Stimulated activated CD4-positive, alpha-beta T cell treated with anti-CD3 and anti-CD28 coated beads, Interleukin-4, amount 100 ng/mL, for 24 hours (primary cell): ENCODE measurements around the gene GPR63.
"Not testable (repeated sequence)": the region's sequence is repeated elsewhere in the genome, so short reads cannot be mapped to it uniquely, and the experiment has no call there.

Source experiments
- DNase-seq: peaks from one replicate; pipeline ENCODE4 v3.0.0-alpha.2; 2020

Gene GPR63, protein sequence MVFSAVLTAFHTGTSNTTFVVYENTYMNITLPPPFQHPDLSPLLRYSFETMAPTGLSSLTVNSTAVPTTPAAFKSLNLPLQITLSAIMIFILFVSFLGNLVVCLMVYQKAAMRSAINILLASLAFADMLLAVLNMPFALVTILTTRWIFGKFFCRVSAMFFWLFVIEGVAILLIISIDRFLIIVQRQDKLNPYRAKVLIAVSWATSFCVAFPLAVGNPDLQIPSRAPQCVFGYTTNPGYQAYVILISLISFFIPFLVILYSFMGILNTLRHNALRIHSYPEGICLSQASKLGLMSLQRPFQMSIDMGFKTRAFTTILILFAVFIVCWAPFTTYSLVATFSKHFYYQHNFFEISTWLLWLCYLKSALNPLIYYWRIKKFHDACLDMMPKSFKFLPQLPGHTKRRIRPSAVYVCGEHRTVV

DNA sequence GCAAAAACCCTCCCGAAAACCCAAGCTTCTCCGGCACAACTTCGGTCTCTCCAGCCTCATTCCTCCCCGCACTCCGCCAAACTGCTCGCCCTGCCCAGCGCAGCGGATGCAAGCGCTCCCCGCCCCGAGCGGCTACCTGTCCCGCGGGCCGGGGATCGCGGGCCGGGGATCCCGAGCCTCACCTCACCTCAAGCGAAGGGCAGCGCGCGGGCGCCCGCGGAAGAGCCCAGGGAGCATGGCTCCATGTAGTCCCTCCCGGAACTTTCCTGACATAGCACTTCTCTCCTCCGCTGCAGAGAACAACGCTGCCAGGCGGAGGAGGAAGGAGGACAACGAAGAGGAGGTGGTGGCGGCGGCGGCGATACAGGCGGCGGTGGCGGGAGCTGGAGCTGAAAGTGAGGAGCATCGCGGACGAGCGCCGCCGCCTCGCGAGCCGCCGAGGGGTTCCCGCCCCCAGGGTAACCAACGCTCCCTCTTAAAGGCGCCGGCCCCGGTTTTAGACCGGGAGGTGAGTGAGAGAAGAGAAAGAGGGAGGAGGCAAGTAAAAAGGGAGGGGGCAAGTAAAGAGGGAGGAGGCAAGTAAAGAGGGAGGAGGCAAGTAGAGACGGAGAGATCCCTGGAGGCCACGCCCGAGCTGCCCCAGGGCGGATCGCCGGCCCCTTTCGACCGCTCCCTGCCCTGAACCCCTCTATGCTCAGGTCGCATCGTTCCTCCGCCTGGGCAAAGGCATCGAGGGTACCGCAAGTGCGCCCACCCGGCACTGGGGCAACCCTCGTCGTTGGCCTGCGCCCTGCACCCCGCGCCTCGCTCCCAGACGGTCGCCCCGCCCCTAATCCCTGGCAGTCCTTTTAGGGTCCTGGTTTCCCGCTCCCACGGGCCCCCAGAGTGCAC is at the start of gene GPR63:
Gene GPR63, minus strand, starts transcription at position 397 of the 891 bp plus-strand sequence. CDS start 37,746 bp downstream, outside the sequence.
- DNase-seq: peak; percentile 67

DNA sequence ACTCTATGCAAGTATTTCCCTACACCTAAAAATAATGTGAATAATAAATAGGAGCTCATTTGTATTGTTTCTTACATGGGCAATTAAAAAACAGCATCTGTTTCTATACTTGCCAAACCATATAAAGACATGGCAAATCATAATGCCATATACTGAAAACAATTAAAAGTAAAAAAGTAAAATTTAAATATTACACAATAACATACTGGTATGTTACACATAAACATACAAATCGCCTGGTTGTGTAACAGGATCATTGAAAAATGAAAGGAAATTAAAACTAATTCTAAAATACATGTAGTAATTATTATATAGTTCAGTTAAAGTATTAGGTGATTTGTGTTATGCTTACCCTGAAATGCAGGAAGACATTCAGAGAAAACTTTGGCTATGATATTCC is 49.2 kb upstream of the GPR63 start:
- DNase-seq: no peak

DNA sequence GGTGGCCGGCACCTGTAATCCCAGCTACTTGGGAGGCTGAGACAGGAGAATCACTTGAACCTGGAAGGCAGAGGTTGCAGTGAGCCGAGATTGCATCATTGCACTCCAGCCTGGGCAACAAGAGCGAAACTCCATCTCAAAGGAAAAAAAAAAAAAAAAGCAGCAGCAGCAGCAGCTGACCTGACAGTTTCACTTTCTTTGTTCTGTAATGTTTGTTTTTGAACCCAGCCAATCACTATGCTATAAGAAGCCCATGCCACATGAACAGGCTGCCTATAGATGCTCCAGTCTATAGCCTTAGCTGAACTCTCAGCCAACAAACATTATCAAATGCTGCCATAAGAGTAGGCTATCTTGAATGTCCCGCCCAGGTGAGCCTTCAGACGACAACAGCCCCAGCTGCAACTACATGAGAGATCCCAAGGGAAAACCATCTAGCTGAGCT is 47.9 kb upstream of the GPR63 start:
- DNase-seq: not testable (repeated sequence)

DNA sequence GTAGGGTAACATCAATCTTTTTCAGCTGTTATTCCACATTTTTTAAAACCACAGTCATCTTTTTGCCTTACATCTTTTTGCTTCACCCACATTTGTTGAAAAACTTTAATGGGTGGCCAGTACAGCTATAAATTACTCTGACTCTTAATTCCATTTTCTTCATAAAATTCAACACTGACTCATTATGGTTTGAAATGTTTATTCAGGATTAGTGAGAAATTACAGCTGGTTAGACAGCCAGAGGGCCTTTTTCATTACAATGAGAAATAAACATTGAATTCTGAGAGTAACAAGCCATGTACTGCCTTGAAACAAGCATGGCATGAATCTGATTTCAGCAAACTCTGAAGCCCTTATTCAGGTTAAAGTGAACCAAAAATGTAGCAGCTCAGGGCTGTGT is 40.9 kb upstream of the GPR63 start:
- DNase-seq: no peak

DNA sequence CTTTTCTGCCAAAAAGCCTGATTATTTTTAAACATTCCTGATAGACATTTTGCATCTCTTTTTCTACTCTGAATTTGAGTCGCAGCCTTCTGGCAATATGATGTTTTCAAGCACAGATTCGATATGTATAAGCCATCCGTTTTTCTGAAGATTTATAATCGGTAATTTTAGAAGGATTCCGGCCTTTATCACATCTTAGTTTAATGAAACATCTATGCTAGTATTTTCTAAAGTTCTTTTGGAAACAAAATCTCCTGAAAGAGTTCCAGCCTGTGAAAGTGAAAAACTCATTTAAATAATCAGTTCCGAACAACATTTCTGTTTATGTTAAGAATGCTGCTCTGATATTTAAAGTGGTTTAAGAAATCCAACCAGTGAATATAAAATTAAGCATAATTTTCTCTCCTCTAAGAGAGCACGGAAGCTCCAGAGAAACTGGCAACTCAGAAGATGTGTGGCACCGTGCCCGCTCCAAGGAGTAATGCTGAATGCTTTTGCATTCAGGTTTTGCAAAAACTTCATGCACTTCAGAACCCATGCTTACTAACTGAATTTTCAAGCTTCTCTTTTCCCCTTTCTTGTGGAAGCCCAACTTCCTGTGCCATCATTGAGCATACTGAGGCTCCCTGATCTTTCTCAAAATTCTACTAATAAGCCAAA is 39.7 kb upstream of the GPR63 start:
- no peak for DNase-seq

DNA sequence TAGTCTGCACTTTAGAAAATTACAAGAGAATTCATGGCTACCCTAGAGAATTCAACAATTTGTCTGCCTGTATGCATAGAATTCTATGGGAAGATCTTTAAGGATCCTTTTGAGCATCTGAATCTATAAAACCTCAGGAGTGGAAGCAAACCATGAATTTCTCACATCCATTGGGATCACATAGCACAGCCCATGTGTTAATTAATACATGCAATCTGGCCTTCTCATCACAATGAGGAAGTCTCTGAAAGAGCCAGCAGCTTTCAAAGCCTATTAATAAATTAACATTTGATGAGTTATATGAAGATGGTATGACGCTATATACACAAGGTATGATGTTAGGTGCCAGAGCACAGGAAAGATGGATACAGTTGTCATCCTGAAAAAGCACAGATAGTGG is 35.7 kb upstream of the GPR63 start:
- no peak for DNase-seq

DNA sequence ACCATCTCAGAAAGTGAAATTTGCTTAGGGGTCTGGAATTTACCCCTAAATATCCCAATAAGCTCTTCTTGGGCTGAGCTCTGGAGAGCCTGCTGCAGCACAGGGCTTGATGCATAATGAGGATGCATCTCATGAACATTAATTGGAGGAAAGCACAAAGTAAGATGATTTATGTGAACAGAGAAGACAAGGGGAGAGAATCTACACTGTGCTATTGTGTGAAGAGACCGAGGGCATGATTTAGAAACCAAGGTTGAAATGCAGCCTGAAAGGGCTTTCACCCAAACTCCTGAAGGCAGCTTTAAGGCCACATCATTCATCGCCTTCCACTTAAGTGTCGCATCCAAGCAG is 27.8 kb upstream of the GPR63 start:
- no peak for DNase-seq

DNA sequence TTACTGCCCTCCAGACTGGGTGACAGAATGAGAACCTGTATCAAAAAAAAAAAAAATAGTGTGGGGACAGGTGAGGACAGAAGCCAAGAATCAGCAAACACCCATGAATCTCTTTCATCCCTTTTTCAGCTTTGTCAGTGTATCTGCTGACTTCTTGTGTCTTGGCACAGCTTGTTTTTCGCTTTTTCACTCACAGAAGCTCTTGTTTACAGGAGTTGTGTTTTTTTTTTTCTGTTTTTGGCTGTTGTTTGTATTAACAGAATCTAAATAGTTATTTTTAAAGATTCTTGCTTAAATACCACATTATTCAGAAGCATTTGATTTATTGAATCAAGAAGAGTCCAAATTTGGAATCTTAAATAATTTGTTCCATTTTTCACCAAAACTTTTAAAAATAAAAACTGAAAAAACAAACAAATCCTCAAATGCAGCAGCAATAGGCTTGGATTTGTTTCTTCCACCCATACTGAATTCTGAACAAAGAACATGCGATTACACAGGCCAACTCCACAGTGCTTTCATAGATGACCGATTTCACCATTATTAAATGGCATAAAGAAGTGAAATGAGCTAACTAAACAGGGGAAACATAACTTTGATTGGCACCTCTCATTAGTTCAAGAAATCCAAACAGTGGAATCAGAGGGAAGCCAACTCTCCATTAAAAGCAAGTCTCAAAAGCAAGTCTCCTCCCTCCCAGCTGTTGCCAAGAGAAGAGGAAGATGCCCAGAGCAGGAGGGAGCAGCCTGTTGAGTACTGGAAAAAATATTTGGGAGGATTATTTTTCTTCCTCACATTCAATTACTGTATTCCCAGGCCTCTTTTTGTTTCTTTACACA is 27.2 kb upstream of the GPR63 start:
- DNase-seq: no peak

DNA sequence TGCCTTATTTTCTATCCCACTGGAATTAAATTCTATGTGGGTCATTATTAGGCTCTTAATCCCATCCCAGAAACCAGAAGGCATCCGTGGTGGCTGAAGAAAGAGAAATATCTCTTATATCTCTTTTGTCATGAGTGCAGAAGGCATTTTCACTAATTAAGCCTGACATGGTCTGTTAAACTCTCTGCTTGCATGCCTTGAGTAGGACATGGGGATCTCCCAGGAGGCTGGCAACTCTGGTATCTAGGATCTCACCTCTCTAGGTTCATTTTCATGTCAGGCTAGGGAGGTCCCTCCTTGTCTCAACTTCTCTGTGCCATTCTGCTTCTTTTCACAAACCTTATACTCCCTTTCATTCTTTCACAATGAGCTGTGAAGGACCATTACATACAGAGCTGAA is 25.3 kb upstream of the GPR63 start:
- no peak for DNase-seq

DNA sequence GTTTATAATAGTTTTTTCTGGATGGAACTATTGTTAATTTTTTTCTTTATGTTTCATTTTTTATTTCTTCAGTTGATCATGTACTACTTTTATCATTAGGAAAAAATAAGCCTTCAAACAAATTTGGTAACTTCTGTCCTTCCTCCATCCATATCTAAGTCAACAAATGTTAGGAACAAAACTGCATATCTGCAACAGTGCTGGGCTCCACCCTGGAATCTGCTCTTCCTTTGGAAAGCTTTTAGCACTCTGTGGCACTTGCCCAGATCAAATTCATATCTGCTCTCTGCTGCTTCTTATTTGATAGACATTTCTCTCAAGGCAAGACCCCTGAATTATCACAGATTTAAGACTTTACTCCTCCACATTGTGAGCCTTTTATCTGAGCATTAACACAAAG is 24.3 kb upstream of the GPR63 start:
- no peak for DNase-seq

DNA sequence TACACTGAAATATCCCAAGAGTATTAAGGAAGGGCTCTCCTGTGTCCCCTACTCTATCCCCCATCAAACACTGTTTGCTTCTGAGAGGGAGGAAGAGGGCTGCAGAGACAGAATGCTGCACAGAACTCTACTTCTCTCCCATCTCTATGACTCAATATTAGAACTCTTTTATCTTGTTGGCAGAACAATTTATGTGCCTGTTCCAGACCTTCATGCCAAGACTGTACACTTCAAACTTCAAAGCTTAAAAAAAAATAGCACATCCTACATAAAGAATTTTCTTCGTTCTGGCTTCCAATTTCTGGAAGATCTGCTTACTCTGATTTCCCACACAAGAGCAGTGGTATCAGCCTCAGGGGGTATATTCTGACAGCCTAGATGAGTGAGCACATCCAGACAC is 19.6 kb upstream of the GPR63 start:
- no peak for DNase-seq

DNA sequence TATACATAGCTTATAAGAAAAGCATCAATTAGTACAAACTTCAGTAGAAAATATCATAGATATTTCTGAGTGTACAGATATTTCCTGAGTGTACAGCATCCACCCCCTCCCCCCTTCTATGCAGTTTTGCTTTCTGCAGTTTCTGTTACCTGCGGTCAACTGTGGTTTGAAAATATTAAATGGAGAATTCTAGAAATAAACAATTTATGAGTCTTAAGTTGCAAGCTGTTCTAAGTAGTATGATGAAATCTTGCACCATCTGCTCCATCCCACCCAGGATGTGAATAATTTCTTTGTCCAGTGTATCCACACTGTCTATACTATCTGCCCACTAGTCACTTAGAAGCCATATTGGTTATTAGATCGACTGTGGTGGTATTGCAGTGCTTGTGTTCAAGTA is 15.8 kb upstream of the GPR63 start:
- DNase-seq: no peak

DNA sequence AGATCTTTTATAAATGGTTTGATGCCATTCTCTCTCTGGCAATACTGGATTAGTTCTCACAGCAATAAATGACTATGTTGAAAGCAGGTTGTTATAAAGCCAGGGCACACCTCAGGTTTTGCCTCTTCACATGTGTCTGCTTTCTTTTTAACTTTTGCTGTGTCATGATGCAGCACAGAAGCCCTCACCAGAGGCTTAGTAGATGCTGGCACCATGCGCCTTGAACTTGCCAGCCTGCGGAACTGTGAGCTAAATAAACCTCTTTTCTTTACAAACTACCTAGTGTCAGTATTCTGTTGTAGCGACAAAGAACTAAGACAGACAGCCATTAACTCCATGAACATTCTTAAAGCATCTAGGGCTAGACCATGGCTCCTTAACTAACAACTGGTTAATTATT is 15.3 kb upstream of the GPR63 start:
- no peak for DNase-seq

DNA sequence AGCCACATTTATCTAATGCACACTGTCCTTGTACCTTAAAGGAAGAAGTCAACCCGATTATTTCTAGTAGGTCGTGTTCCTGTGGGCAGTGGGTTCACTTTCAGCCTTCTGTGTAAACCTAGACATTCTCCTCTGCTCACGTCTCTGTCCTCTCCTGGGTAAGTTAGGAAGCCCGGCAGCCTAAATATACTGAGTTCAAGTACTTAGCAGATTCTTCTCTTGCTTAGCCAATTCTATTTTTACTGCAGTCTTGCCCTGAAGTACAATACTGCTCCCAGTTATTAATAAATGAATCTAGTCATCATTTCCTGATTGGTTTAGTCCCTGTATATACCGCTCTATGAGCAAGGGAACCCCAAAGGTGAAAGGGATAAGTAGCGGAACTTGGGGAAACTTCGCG is 14.6 kb upstream of the GPR63 start:
- no peak for DNase-seq

DNA sequence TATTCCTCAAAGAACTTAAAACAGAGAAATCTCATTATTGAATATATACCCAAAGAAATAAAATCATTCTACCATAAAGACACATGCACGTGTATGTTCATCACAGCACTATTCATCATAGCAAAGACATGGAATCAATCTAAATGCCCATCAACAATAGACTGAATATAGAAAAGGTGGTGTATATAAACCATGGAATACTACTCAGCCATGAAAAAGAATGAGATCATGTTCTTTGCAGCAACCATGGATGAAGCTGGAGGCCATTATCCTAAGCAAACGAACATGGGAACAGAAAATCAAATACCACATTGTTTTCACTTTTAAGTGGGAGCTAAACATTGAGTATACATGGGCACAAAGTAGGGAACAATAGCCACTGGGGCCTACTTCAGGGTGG is 12.3 kb upstream of the GPR63 start:
- DNase-seq: no peak

DNA sequence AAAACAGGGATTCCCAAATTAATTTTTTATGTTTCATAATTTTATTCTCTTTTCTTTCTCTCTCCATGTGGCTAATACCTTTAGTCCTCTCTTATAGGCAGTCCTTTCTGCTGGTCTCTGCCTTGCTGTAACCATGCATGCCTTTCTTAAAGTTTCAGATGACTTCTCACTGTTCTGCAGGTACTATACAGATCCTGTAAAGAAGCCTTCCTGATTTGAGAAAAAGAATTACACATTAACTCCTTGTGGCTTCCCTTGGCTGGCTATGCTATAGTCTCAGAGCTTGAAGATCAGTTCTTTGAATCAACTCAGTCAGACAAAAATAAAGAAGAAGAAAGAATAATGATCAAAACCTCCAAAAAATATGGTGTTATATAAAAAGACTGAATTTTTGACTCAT is 7.3 kb upstream of the GPR63 start:
- DNase-seq: no peak

DNA sequence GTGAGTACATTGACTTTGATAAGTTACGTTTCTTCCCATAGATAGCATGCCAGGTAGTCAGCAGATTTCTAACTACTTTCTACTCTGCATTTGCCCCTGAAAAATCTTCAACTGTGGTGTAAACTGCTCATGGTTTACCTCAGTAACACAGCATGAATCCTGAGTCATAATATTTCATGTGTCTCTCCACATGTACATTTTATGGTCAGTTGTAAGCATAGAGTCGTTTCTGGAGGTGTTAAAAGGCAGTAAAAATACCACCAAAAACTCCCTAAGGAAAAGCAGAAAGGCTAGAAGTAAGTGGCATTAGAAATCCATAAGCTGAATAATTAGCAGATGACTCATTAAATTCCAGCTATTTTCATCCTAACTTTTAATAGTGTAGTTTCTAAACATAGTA is 4.1 kb upstream of the GPR63 start:
- no peak for DNase-seq

DNA sequence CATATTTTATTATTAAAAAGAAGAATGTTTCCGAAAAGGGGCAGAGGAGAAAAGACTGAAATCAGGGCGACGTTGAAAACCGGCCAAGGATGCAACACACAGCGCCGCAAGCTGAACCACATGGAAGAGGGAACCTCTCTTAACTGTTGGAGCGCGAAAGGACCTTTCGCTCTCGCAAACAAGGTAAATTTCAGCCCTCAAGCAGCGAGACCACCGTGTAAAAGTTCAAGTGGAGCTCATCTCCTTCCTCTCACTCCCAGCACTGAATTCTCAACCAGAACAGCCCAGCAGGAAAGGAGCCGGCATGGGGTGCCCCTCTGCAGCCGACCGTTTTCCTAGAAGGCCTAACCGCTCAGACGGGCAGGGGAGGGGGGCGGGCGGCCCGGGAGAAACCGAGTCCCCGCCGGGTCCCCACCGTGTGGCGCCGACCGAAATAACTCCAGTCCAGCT is 621 bp downstream of the GPR63 start:
- no peak for DNase-seq

DNA sequence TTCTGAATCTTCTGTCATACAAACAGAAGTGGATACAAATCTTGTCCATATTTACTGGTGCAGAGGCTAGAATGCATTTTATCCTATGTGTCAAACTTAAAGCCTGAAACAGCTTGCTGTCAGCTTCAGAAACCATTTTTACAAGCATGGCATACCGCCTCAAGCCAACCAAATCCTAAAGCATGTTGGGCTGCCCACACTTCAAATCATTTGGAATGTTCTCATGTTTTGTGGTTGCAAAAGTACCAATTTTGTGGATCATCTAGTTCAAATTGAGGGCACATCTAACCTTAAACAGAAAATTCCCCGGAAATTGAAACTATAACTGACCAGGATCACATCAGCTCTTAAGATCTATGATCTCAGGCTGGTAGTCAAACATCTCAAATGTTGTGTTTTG is 3.2 kb downstream of the GPR63 start:
- DNase-seq: no peak

DNA sequence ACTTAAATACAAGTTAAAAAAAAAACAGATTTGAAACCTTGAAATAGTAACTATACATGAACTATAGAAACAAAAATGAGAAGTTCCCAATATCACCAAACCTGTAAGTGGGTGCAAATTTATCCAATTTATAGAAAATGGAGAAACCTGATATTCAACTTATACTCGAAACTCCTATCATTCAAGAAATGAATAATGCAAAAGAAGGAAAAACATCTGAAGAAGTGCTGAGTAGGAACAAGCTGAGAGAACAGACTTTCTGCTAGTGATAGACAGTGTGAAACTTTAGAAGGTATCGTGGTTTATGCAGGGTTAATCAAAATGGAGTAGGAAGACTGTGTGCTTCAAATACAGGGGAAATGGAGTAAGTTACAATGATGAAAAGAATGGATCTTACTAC is 4.5 kb downstream of the GPR63 start:
- DNase-seq: no peak

DNA sequence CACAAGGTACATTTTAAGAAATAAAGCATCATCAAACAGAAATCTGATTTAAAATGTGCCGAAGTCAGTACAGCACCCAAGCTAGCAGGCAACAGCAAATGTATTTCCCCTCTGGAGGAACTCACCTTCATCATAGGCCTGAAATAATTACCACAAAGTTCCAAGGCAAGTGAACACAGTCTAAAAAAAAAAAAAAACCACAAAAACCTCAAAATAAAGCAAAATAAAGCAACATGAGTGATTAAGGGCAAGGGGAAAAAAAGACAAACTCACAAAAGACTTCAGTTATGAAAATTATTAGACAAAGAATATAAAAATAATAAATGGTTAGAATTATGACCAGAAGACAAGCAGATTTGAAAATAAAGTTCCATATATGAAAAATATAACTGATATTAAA is 10.4 kb downstream of the GPR63 start:
- no peak for DNase-seq

DNA sequence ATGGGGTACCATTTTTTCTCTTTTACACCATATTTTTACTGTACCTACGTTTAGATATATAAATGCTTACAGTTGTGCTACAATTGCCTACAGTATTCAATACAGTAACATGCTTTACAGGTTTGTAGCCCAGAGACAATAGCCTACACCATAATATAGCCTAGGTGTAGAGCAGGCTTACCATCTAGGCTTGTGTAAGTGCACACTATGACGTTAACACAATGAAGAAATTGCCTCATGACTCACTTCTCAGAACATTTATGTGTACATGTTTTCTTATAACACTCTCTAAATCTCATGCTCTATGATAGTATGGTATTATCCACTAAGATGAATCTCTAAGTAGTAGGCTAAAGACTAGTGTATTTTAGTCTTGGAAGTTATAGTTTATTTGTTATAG is 13.5 kb downstream of the GPR63 start:
- DNase-seq: no peak

DNA sequence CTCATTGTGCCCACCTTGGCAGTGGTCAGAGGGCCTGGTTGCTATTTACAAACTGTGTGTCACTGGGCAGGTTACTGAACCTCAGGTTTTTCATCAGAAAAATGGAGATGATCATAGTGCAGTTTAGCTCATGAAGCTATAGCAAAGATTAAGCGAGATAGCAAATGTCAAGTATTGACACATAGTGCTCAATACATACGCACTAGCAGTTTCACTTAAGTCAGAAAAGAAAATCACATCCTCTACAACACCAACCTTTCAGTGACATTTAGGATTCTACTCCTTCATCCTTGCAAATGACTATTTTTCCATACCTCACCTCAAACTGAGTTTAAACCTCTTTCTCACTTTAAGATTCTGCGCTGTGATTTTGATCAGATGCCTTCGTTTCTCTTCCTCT is 16.2 kb downstream of the GPR63 start:
- no peak for DNase-seq
